NCI-H1436 treated with DMSO at 0.1 percent for 48 hours (cell line): Measurements from ENCODE around the gene ADAM8.

ENCODE experiments used
- DNase-seq: peaks from one replicate; lab custom pipeline; 2025; lab: John Stamatoyannopoulos, UW

ADAM8 gene

DNA sequence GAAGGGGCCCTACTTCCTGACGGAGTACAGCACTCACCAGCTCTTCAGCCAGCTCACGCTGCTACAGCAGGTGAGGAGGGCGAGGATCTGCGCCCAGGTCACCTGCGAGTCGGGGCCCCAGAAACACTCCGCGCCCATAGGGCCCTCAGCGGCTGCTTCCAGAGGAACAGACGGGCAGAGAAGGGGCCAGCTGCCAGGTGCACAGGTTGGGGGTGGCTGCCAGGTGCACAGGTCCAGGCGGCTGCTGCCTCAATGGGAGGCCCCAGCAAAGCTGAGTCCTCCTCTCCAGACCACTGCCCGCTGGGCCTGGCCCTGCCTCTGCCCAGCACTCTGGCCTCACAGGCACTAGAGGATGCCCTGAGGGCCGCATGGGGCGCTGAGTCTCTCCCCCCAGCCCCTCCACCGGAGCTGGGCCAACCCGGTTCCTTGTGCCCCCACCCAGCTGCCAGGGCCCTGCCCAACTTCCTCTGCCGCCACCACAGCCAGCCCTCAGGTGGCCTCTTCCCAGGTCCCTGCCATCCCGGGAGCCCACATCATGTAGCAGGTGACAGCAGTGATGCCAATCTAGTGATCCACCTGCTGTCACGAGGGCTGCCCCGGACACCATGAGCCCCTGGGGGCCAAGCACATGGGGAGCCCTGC lies 63.7 kb downstream of the ADAM8 start:
- no peak for DNase-seq
